Activated naive CD4-positive, alpha-beta T cell treated with anti-CD3 and anti-CD28 coated beads, Interleukin-2, amount 50 U/mL, for 72 hours (primary cell): ENCODE measurements around the gene DAP. TPM values are rescaled to one million over a fixed set of nuclear protein-coding genes. Genes with fewer than 3 reads are reported as not detected.
A peak's percentile ranks its signal among the peaks of the same experiment; 100 is the strongest.
"Not testable (repeated sequence)": the region's sequence is repeated elsewhere in the genome, so short reads cannot be mapped to it uniquely, and the experiment has no call there.

Source experiments
- ATAC-seq, 2 donors: fragments of 150-1000 bp; cut with Tn5 transposase; 2 replicates each; pipeline ENCODE4 v1.10.0; 2021; ENCODE audit warnings: mild to moderate bottlenecking in 2 of 2, moderate library complexity in 2 of 2
- DNase-seq, 2 donors: peaks; one replicate each; pipeline ENCODE4 v3.0.0; 2021 to 2022; ENCODE audit warnings: low spot score in 2 of 2
- H3K27ac Mint-ChIP-seq, 2 donors: one replicate each; pipeline ENCODE4 v1.8.0; 2022; ENCODE audit warnings: mild to moderate bottlenecking in 2 of 2, mixed read lengths in 2 of 2
- H3K36me3 Mint-ChIP-seq, 2 donors: one replicate each; pipeline ENCODE4 v1.8.0; 2022; ENCODE audit warnings: mixed read lengths in 2 of 2
- H3K9me3 Mint-ChIP-seq, 2 donors: one replicate each; pipeline ENCODE4 v1.8.0; 2022; ENCODE audit warnings: mixed read lengths in 2 of 2
- total RNA-seq, 2 donors: library from RNA; stranded (reverse); gene quantifications; one replicate each; pipeline ENCODE4 v1.2.3, GENCODE V29; 2022

The DAP gene
- total RNA-seq, 2 donors from 2014 or later, result 21.9 to 37.7 TPM

DNA sequence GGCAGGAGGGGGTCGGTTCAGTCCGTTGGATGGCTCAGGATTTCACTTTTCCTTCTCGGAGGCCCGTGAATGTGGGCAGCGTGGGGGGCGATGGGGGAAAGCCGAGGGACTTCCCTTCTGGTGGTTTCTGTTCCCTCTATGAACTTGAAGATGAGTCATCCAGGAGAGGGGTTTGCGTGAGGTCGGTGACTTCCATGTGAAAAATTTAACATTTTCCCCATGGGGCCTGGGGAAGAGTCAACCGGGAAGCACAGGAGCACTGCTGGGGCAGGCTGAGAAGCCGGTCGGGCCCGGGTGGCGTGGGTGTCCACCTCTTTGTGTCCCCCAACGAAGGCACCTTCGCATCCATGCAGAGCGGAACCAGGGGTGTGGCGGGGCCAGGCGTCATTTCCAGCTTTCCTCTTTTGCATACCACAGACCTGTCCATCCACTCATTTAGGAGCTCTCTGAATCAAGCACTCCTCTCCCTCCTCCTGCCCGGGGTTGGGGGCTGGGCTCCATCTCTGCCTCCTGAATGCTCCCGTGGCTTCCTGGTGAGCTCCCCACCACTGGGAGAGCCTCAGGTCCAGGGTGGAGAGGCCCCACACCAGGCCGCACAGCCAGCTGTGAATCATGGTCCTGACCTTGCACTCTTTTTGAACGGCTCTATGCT is 128.8 kb downstream of the DAP start:
- Mint-ChIP-seq H3K9me3 (peaks cover 0 to 7% of the 10 kb centered on the region in 2 donors), H3K27ac (peak overlapping the region; percentile 33 to 61), H3K36me3 (peaks cover 0 to 22% of the 10 kb centered on the region in 2 donors)
- DNase-seq (peak; percentile 48 to 77), ATAC-seq (peak; percentile 23 to 35)

DNA sequence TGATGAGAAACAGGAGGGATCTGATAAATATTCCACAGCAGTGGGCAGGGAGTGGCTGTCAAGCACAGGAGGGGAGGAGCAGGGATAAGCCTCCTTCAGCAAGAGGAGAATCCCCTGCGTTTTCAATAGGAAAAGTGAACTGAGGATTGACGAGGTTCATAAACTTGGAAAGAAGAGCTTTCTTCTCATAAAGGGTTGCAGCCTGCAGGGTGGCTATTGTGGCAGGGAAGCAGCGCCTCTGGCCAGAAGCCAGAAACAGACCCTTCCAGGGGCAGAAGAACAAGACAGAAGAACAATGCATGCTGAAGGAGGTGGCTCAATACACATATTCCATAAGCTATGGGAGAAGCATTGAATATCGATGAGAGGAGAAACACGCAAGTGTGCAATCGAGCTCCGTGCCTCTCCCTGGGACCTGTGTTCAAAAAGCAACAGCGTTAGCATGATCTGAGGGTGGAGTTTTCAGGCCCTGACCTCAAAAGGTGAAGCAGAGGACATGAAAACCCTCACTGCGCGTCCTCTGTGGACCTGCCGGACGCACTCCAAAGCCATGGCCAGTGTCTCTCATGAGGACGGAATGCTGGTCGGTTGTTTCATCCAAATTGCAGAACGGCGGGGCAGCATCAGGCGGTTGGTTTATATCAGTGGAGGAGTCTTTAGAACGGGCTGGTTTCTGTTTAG is 129.6 kb downstream of the DAP start:
- DNase-seq (no peak), ATAC-seq (no peak)
- H3K9me3 Mint-ChIP-seq, result peaks cover 0 to 7% of the 10 kb centered on the region in 2 donors
- peaks cover 0 to 22% of the 10 kb centered on the region in 2 donors for H3K36me3 Mint-ChIP-seq
- peak overlapping the region in 1 of 2 donors; percentile 33 for H3K27ac Mint-ChIP-seq

DNA sequence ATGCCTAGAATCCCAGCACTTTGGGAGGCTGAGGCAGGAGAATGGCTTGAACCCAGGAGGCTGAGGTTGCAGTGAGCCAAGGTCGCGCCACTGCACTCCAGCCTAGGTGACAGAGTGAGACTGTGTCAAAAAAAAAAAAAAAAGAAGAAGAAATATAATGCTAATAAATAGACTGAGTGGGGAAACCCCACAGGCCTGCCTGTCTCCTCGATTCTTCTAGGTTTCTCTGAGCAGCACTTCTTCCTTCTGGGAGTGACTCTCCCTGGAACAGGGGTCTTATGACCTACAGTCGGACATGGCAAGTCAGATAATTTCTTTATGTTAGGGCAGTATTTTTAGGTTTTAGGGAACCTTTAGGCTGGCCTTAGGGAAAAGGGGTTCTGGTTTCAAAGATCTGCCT is 130.3 kb downstream of the DAP start:
- not testable (repeated sequence) for ATAC-seq, H3K27ac Mint-ChIP-seq, DNase-seq, H3K9me3 Mint-ChIP-seq
- peaks cover 0 to 22% of the 10 kb centered on the region in 2 donors for H3K36me3 Mint-ChIP-seq

- peaks cover 0 to 7% of the 10 kb centered on the region in 2 donors for H3K9me3 Mint-ChIP-seq
- H3K36me3 Mint-ChIP-seq, result peaks cover 0 to 22% of the 10 kb centered on the region in 2 donors
- no peak for DNase-seq
- ATAC-seq, result no peak
- H3K27ac Mint-ChIP-seq, result no peak overlapping the region
Measured at GRCh38 chr5:10630126-10630525, 130.9 kb downstream of the DAP start.

DNA sequence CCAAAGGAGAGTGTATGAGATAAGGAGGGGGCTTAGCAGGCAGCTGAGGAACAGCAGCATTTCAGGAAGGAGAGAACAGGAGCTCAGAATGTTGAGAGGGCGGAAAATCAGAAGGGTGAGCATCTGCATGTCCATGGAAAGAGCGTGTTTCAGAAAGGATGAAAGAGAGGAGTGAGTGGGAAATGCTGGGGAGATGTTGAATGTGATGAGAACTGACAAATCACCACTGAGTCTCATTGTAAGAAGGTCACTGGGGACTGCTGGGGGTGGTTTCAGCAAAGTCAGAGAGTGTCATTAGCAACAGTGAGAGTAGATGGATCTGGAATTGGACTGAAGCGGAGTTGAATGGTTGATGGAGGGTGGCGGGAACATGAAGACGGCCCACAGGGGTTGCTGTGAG is 131.4 kb downstream of the DAP start:
- Mint-ChIP-seq H3K27ac (no peak overlapping the region), H3K9me3 (peaks cover 0 to 7% of the 10 kb centered on the region in 2 donors), H3K36me3 (peaks cover 0 to 22% of the 10 kb centered on the region in 2 donors)
- DNase-seq (no peak), ATAC-seq (no peak)

Other genes starting within 250 kb of the DAP start
- gene ANKRD33B, start 197.2 kb downstream of the DAP start, total RNA-seq, result 1 to 10 TPM; 5.6 TPM